IMR-90 (cell line): ENCODE data around the gene CD2AP. TPM values are rescaled to one million over a fixed set of nuclear protein-coding genes. Genes with fewer than 3 reads are reported as not detected.

Experiments
- ATAC-seq: fragments of 200-7000 bp; cut with Tn5 transposase; 2 replicates; pipeline ENCODE4 v1.9.1; 2020; ENCODE audit warnings: low read depth, mild to moderate bottlenecking, moderate library complexity
- BruUV-seq: library from RNA; stranded (reverse); fragments of 400-500 nt; replicated peaks from 2 replicates; lab custom pipeline; 2021; lab: Mats Ljungman, UMichigan
- CTCF ChIA-PET: fragments of 300-600 bp; formaldehyde crosslinking; extraction: SDS; loops from one replicate; lab custom pipeline; 2021; ENCODE audit warnings: antibody characterized with exemption; lab: Yijun Ruan, JAX
- POLR2A ChIA-PET: fragments of 300-600 bp; sonication (Branson Sonifier 250); formaldehyde crosslinking; loops from one replicate; lab custom pipeline; 2022; ENCODE audit warnings: antibody characterized with exemption; ENCODE audit not compliant: unreplicated experiment; lab: Charles Lee
- DNase-seq: peaks from one replicate; pipeline ENCODE4 v3.0.0; 2013
- H2AFZ ChIP-seq: replicated peaks from 2 replicates; pipeline ENCODE3; 2013; ENCODE audit warnings: low read length, mild to moderate bottlenecking; ENCODE audit not compliant: poor library complexity
- H2AK5ac ChIP-seq: 2 replicates; pipeline ENCODE4 v1.6.1; 2013; ENCODE audit warnings: low read depth, low read length, inconsistent platforms
- H2AK9ac ChIP-seq: replicated peaks from 2 replicates; pipeline ENCODE3; 2013; ENCODE audit warnings: mild to moderate bottlenecking, low read depth, low read length, moderate library complexity; ENCODE audit not compliant: poor library complexity
- H2BK120ac ChIP-seq: 2 replicates; pipeline ENCODE4 v1.6.1; 2013; ENCODE audit warnings: low read depth, low read length, inconsistent platforms
- H2BK15ac ChIP-seq: 3 replicates; pipeline ENCODE4 v1.6.1; 2013; ENCODE audit warnings: low read depth, low read length, inconsistent platforms
- H2BK20ac ChIP-seq: 2 replicates; pipeline ENCODE4 v1.6.1; 2013; ENCODE audit warnings: low read depth, mild to moderate bottlenecking, inconsistent platforms, low read length, moderate library complexity
- H2BK5ac ChIP-seq: 2 replicates; pipeline ENCODE4 v1.6.1; 2013; ENCODE audit warnings: mild to moderate bottlenecking, low read depth, low read length, inconsistent platforms; ENCODE audit not compliant: poor library complexity, severe bottlenecking
- H3K14ac ChIP-seq: replicated peaks from 2 replicates; pipeline ENCODE4 v1.6.1; 2013; ENCODE audit warnings: low read depth, low read length, inconsistent platforms
- H3K18ac ChIP-seq: 2 replicates; pipeline ENCODE4 v1.6.1; 2013; ENCODE audit warnings: low read depth, low read length, control low read depth
- H3K23ac ChIP-seq: 2 replicates; pipeline ENCODE4 v1.6.1; 2013; ENCODE audit warnings: low read depth, low read length, inconsistent platforms
- H3K27ac ChIP-seq: 2 replicates; pipeline ENCODE4 v1.5.1; 2013; ENCODE audit warnings: mild to moderate bottlenecking, control low read depth, low read length; ENCODE audit not compliant: insufficient read depth
- H3K27me3 ChIP-seq: 2 replicates; pipeline ENCODE4 v1.6.1; 2013; ENCODE audit warnings: low read length; ENCODE audit not compliant: control insufficient read depth, insufficient read depth
- H3K36me3 ChIP-seq: 2 replicates; pipeline ENCODE4 v1.6.1; 2013; ENCODE audit warnings: low read length, mixed read lengths; ENCODE audit not compliant: control insufficient read depth, insufficient read depth
- H3K4ac ChIP-seq: 2 replicates; pipeline ENCODE4 v1.6.1; 2013; ENCODE audit warnings: low read depth, low read length, inconsistent platforms
- H3K4me1 ChIP-seq: 2 replicates; pipeline ENCODE4 v1.6.1; 2013; ENCODE audit warnings: low read length, mixed read lengths; ENCODE audit not compliant: control insufficient read depth, insufficient read depth
- H3K4me2 ChIP-seq: 2 replicates; pipeline ENCODE4 v1.6.1; 2013; ENCODE audit warnings: low read depth, mild to moderate bottlenecking, control low read depth, low read length, moderate library complexity
- H3K4me3 ChIP-seq: 2 replicates; pipeline ENCODE4 v1.5.1; 2013; ENCODE audit warnings: low read depth, mild to moderate bottlenecking, control low read depth, low read length, moderate library complexity; ENCODE audit not compliant: insufficient read depth
- H3K56ac ChIP-seq: 2 replicates; pipeline ENCODE4 v1.6.1; 2013; ENCODE audit warnings: low read length, inconsistent platforms; ENCODE audit not compliant: insufficient read depth; ENCODE audit errors: extremely low read depth
- H3K79me1 ChIP-seq, 2 experiments: 2 replicates each; pipeline ENCODE4 v1.6.1; 2013; ENCODE audit warnings: low read length in 2 of 2, inconsistent platforms in 1 of 2, low read depth in 1 of 2
- H3K9ac ChIP-seq: 2 replicates; pipeline ENCODE4 v1.6.1; 2013; ENCODE audit warnings: low read depth, low read length, control low read depth
- H3K9me1 ChIP-seq: 2 replicates; pipeline ENCODE4 v1.6.1; 2013; ENCODE audit warnings: low read length, inconsistent platforms; ENCODE audit not compliant: insufficient read depth
- H3K9me3 ChIP-seq: 2 replicates; pipeline ENCODE4 v1.6.1; 2013; ENCODE audit warnings: low read length; ENCODE audit not compliant: control insufficient read depth, insufficient read depth
- H4K20me1 ChIP-seq: 2 replicates; pipeline ENCODE4 v1.6.1; 2013; ENCODE audit warnings: low read length, inconsistent platforms; ENCODE audit not compliant: insufficient read depth
- H4K5ac ChIP-seq: 2 replicates; pipeline ENCODE4 v1.6.1; 2013; ENCODE audit warnings: mild to moderate bottlenecking, low read depth, low read length, control low read depth
- H4K8ac ChIP-seq, 2 experiments: 2 replicates each; pipeline ENCODE4 v1.6.1; 2013; ENCODE audit warnings: low read depth in 2 of 2, low read length in 2 of 2, control low read depth in 1 of 2, inconsistent platforms in 1 of 2
- H4K91ac ChIP-seq: 2 replicates; pipeline ENCODE4 v1.6.1; 2013; ENCODE audit warnings: low read depth, low read length, inconsistent platforms; ENCODE audit not compliant: insufficient read depth
- BHLHE40 ChIP-seq: fragments of 150-350 bp; IDR thresholded peaks from 2 replicates; pipeline ENCODE4 v1.6.1; 2016; ENCODE audit warnings: mild to moderate bottlenecking, low read depth, low read length
- CHD1 ChIP-seq: IDR thresholded peaks from 2 replicates; pipeline ENCODE4 v1.6.1; 2012; ENCODE audit warnings: low read depth, low read length, improper control_type of control experiment
- MAFK ChIP-seq: IDR thresholded peaks from 2 replicates; pipeline ENCODE4 v1.6.1; 2012; ENCODE audit warnings: low read depth, low read length, improper control_type of control experiment
- MXI1 ChIP-seq: IDR thresholded peaks from 2 replicates; pipeline ENCODE4 v1.6.1; 2012; ENCODE audit warnings: low read depth, mild to moderate bottlenecking, low read length, moderate library complexity, borderline replicate concordance
- NFE2L2 ChIP-seq: fragments of 150-350 bp; IDR thresholded peaks from 2 replicates; pipeline ENCODE4 v1.6.1; 2016; ENCODE audit warnings: low read depth, mild to moderate bottlenecking, low read length
- POLR2A ChIP-seq: IDR thresholded peaks from 2 replicates; pipeline ENCODE4 v1.6.1; 2012; ENCODE audit warnings: mild to moderate bottlenecking, low read depth, low read length
- RAD21 ChIP-seq: IDR thresholded peaks from 2 replicates; pipeline ENCODE4 v1.6.1; 2012; ENCODE audit warnings: low read length, improper control_type of control experiment
- RCOR1 ChIP-seq: IDR thresholded peaks from 2 replicates; pipeline ENCODE4 v1.6.1; 2012; ENCODE audit warnings: mild to moderate bottlenecking, low read length, improper control_type of control experiment; ENCODE audit not compliant: insufficient replicate concordance
- RFX5 ChIP-seq: IDR thresholded peaks from 2 replicates; pipeline ENCODE4 v1.8.0; 2012; ENCODE audit warnings: low read depth, mild to moderate bottlenecking, low read length, moderate library complexity
- SMC3 ChIP-seq: fragments of 150-350 bp; IDR thresholded peaks from 2 replicates; pipeline ENCODE4 v1.6.1; 2016; ENCODE audit warnings: low read depth, mild to moderate bottlenecking, antibody characterized with exemption, low read length, moderate library complexity
- WGBS, 2 experiments: methylation state at CpG; one replicate each; pipeline versions ENCODE4 v1.1.5 to v1.1.7; 2013; ENCODE audit warnings: missing lambda C conversion rate in 2 of 2; ENCODE audit not compliant: insufficient read length in 1 of 2; ENCODE audit errors: extremely low coverage in 2 of 2; 5-methylcytosine and 5-hydroxymethylcytosine counted together
- dilution Hi-C: fragments of 300-500 bp; cut with HindIII; formaldehyde crosslinking; loops from one replicate; pipeline ENCODE4 v1.14.3; 2018; ENCODE audit warnings: low sequenced_read_pairs; ENCODE audit not compliant: unreplicated experiment
- in situ Hi-C: fragments of 300-500 bp; cut with MboI; formaldehyde crosslinking; loops from 3 replicates; pipeline ENCODE4 v1.14.3; 2019; ENCODE audit warnings: low sequenced_read_pairs, inconsistent platforms, mixed read lengths
- intact Hi-C: fragments of 100-400 bp; cut with micrococcal nuclease; formaldehyde crosslinking; loops from 2 replicates; pipeline ENCODE4 v1.10.0; 2022
- polyA plus RNA-seq, 3 experiments: library from polyadenylated mRNA; depleted of rRNA; stranded (reverse); fragments of >200 nt; gene quantifications; 2 replicates each; pipeline ENCODE4 v1.2.3, GENCODE V29; 2012; ENCODE audit warnings: low replicate concordance in 1 of 3
- total RNA-seq: library from RNA; depleted of rRNA; stranded (reverse); fragments of >200 nt; gene quantifications from 2 replicates; pipeline ENCODE4 v1.2.3, GENCODE V29; 2012
- TF ChIP-seq, protein P1 (sequence below): fragments of 150-350 bp; IDR thresholded peaks from 2 replicates; pipeline ENCODE4 v1.6.1; 2017; ENCODE audit warnings: mild to moderate bottlenecking, antibody characterized with exemption, low read length, low read depth
- TF ChIP-seq, protein P2 (sequence below): fragments of 150-350 bp; IDR thresholded peaks from 2 replicates; pipeline ENCODE4 v1.6.1; 2016; ENCODE audit warnings: low read depth, mild to moderate bottlenecking, low read length, moderate library complexity, borderline replicate concordance

The CD2AP gene
- total and polyA plus RNA-seq, 2 of the 4 experiments (the other 2 are of a cell fraction), result 5.3 to 7.5 TPM

DNA sequence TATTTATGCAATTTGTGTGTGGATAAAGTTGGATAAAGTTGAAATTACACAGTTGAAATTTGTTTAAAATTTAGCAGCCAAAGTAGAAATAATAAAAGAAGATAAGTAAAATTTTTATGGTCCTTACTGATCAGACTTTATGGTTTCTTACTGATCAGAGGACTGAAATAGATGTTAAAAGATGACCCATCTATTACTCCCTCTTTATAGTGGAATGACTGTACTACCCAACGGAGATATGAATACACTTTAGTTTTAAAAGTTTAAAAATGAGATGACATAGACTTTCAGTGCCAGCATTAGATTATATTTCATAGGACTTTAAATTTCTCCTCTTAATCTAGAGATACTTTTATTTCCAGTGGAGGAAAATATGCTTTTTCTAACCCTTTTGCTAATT is 121.9 kb downstream of the CD2AP start:
- no peaks in the 10 kb centered on the region for H3K27me3 ChIP-seq
- ChIA-PET POLR2A (interaction anchor here (0.5 to 0.6 kb wide), 2 partner anchors 26 to 122 kb away, joined by 3 to 13 read pairs; partner anchors contain the start of gene CD2AP), CTCF (interaction anchor here (1.6 kb wide), 1 partner anchor 32 kb away, joined by 3 read pairs; no protein-coding TSS in a partner anchor)
- H3K27ac ChIP-seq, result no peak overlapping the region
- no peak overlapping the region for H2BK5ac ChIP-seq
- no peak overlapping the region for H3K9ac ChIP-seq
- no peak overlapping the region for H3K4ac ChIP-seq
- no peak overlapping the region for H2AK5ac ChIP-seq
- H3K36me3 ChIP-seq, result 0 out of 2 replicates have a peak, but pooled peaks cover 1% of the 10 kb centered on the region
- no peak overlapping the region for H4K91ac ChIP-seq
- H2AFZ ChIP-seq, result no peak overlapping the region
- no peak for ATAC-seq
- H3K18ac ChIP-seq, result no peak overlapping the region
- H3K14ac ChIP-seq, result no peak overlapping the region
- H3K4me2 ChIP-seq, result no peak overlapping the region
- H4K8ac ChIP-seq, result no peak overlapping the region
- in situ Hi-C loops, result no loop called here
- no peak overlapping the region for H4K5ac ChIP-seq
- no peak overlapping the region for H2BK15ac ChIP-seq
- intact Hi-C loops, result no loop called here
- H2AK9ac ChIP-seq, result no peak overlapping the region
- no peak overlapping the region for H3K23ac ChIP-seq
- H2BK20ac ChIP-seq, result no peak overlapping the region
- dilution Hi-C loops, result no loop called here
- no peaks in the 10 kb centered on the region for H3K4me1 ChIP-seq
- no peak for TF ChIP-seq POLR2A
- TF ChIP-seq, protein P1, sequence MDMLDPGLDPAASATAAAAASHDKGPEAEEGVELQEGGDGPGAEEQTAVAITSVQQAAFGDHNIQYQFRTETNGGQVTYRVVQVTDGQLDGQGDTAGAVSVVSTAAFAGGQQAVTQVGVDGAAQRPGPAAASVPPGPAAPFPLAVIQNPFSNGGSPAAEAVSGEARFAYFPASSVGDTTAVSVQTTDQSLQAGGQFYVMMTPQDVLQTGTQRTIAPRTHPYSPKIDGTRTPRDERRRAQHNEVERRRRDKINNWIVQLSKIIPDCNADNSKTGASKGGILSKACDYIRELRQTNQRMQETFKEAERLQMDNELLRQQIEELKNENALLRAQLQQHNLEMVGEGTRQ, result no peak
- no peak for TF ChIP-seq RAD21
- TF ChIP-seq RCOR1, result no peak
- TF ChIP-seq RFX5, result no peak
- TF ChIP-seq CHD1, result no peak
- no peak for TF ChIP-seq BHLHE40
- TF ChIP-seq, protein P2, sequence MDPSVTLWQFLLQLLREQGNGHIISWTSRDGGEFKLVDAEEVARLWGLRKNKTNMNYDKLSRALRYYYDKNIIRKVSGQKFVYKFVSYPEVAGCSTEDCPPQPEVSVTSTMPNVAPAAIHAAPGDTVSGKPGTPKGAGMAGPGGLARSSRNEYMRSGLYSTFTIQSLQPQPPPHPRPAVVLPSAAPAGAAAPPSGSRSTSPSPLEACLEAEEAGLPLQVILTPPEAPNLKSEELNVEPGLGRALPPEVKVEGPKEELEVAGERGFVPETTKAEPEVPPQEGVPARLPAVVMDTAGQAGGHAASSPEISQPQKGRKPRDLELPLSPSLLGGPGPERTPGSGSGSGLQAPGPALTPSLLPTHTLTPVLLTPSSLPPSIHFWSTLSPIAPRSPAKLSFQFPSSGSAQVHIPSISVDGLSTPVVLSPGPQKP, result no peak
- TF ChIP-seq MAFK, result no peak
- no peak for TF ChIP-seq SMC3
- TF ChIP-seq NFE2L2, result no peak
- TF ChIP-seq MXI1, result no peak
- no peaks in the 10 kb centered on the region for H4K20me1 ChIP-seq
- no TSS peak for BruUV-seq
- H3K4me3 ChIP-seq, result no peak overlapping the region
- no peak overlapping the region for H2BK120ac ChIP-seq
- no peak for DNase-seq
- peaks cover 3% of the 10 kb centered on the region; the same call in 1 of the 2 replicates for H3K9me1 ChIP-seq
- WGBS, 2 experiments, result no CpG with 5 or more reads among the region's 1 CpG
- no peaks in the 10 kb centered on the region; a peak in 1 of 4 replicates for H3K79me1 ChIP-seq
- no peaks in the 10 kb centered on the region for H3K9me3 ChIP-seq
- no peak overlapping the region for H3K56ac ChIP-seq
